GM18868 (cell line): ENCODE data around the gene ARHGAP31.
A peak's percentile ranks its signal among the peaks of the same experiment; 100 is the strongest.
"Not testable (repeated sequence)": the region's sequence is repeated elsewhere in the genome, so short reads cannot be mapped to it uniquely, and the experiment has no call there.

Experiments used
- ATAC-seq: cut with Tn5 transposase; IDR thresholded peaks from one replicate; pipeline ENCODE4 v1.9.1; 2021; ENCODE audit warnings: mild to moderate bottlenecking, moderate library complexity; ENCODE audit not compliant: unreplicated experiment

The ARHGAP31 gene

DNA sequence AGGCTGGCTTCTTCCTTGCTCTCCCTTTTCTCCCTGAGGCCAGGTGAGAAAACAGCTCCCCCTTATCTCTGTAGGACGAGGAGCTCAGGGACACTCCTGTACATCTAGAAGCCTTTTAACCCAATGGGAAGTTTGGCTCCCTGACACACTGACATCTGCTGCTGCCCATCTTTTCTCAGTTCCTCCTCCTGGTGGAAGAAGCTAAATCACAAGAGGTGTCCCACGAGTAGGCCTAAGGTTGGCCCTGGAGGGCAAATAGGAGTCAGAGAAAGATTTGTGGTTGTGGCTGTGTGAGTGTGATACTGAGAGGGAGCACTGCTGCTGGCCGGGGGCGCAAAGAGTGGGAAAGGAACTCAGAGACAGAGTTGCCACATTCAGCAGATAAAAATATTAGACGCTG is 49.5 kb downstream of the ARHGAP31 start:
- peak; percentile 78 for ATAC-seq

GRCh38 chr3:119346076-119346496 is 51.9 kb downstream of the ARHGAP31 start:
- no peak for ATAC-seq

GRCh38 chr3:119347036-119347435 is 52.9 kb downstream of the ARHGAP31 start:
- no peak for ATAC-seq

DNA sequence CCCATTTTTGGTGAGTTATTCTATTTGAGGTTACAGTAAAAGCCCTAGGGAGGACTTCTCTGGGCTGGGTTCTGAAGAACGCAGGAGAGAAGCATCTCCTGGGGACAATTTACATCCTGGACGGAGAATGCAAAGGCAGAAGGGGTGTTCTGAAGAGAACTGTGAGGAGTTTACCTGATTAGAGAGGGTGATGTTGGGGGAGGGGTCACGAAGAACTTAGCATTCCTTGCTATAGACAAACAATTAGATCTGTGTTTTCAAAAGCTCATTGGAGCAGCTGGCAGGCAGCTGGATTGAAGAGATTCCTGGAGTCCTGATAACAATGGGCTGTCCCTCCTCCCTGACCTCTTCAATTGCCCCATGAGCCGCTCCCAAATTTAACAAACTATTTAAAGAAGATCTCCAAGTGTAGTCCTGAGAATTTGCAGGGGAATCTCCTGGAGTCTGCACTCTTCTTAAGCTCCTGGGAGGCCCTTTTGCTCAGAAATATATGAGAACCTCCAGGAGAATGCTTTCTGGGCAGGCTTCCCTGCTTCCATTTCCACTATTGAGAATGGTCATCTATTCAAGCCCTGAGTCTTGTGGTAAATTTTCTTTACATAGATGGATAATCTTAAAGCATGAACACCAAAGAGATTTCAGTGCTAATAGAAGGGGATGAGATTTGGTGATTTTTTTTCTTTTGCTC is 55.3 kb downstream of the ARHGAP31 start:
- no peak for ATAC-seq

DNA sequence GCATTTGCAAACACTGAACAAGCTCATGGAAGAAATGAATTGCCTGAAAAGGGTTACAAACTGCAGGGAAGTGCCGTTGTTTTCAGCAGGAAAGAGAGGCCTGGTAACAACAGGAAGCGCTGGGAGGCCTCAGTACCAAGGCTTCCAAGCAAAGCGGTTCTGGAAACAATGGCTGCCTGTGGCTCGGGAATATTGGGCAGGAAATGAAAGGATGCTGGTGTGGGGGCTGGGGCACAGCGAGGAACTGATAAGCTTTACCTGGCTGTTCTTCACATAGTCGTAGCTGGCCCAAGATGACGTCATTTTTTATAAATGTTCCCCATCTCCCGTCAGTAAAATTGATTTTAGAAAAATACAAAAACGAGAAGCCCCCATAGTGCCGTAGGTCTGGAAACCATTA is 55.9 kb downstream of the ARHGAP31 start:
- ATAC-seq, result no peak

DNA sequence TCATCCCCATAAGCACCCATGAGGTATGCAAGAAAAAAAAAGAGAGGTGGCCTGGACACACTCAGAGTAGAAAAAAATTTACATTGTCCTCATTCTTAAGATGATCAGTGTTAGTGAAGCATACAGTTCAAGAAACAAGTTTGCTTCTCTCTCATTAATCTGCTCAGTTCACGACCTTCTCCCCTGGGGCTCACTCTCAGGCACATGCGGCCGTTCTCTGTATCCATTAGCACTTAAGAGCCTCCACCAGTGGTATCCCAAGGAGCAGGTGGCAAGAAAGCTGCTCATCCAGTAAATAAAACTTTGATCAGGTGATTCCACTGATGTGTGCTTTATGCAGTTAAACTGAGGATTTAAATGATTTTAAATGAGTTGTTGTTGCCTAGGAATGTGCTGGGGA is 57.4 kb downstream of the ARHGAP31 start:
- ATAC-seq, result no peak

- ATAC-seq, result peak; percentile 98
Measured at GRCh38 chr3:119352034-119352609, 57.9 kb downstream of the ARHGAP31 start.

DNA sequence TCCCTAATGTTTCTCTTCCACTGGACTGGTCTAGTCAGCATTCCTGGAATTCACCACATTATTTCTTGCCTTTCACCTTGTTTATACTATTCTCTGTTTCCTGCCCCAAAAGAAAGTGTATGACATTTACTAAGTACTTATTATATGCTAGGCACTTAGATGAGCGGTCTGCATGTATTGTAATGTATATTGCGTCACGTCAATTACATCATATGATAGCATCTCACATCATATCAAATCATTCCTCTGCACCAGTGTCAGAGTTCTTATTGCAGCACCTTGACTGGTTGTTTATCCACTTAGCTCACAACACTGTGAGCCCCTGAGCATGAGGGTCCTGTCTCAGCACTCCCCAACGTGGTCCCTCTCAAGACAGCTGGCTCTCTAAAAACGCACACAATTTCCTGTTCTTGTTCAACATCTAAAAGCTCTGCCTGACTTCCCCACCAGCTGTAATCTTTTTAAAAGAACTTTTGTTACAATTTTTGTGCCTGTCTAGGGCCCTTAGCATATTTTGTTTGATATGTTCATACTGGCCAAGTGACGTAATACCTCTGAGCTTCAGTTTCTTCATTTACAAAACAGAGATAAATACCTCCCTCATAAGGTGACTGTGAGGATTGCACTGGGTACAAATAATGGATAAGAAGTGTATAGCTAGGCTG is 58.8 kb downstream of the ARHGAP31 start:
- ATAC-seq, result peak; percentile 36

GRCh38 chr3:119355608-119356007 is 61.4 kb downstream of the ARHGAP31 start:
- ATAC-seq, result not testable (repeated sequence)

- no peak for ATAC-seq
Measured at GRCh38 chr3:119356646-119357045, 62.5 kb downstream of the ARHGAP31 start.

DNA sequence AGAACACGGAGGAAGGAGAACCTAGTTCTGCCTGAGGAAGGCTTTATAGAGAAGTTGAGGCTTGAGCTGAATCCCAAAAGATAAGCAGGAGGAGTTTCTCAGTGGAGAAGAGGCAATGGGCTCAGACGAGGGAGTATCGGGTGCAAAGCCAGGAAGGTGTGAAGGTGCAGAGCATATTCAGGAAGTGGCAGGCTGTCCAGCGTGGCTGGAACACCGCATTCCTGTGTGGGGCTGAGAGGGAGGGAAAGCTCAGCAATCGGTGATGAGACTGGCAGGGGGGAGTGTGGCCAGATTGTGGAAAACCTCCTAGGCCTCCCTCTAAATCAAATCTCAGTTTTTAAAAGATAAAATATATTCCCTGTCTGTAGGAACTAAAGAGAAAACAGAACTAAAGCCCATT is 63.0 kb downstream of the ARHGAP31 start:
- ATAC-seq, result no peak

DNA sequence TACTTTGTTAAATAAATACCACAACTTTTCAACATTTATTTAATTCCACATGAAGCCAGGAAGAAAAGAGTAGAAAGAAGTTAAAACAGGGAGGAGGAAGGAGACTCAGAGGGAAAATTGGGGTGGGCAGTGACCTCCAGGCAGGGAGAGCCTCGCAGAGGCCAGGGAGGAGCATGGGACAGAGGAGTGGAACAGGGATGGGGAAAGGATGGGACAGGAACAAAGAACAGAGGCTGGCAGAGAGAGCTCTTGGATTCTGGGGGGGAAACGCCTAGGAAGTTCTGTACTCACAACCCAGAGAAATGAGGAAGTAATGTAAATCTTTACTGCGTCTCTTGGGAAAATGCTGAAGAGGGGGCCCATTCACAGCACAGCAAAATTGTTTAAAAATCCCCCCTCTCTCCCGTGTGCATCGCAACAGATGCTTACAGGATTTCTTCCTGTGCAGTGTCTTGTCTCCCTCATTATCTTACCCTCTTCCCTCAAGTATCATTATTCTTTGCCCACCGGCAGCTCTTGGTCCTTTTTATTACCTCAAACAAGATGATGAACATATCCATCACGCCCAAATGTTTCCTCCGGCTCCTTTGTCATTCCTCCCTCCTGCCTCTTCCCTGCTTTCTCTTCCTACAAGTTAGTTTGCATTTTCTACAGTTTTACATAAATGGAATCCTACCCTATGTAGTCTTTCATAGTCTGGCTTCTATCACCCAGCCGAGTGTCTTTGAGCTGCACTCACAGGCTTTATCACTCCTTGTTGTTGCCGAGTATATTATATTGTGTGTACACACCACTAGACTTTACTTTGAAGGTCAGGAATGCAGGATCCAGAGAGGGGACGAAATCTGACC is 65.5 kb downstream of the ARHGAP31 start:
- ATAC-seq, result peak; percentile 77

GRCh38 chr3:119360736-119361462 is 66.7 kb downstream of the ARHGAP31 start:
- no peak for ATAC-seq

DNA sequence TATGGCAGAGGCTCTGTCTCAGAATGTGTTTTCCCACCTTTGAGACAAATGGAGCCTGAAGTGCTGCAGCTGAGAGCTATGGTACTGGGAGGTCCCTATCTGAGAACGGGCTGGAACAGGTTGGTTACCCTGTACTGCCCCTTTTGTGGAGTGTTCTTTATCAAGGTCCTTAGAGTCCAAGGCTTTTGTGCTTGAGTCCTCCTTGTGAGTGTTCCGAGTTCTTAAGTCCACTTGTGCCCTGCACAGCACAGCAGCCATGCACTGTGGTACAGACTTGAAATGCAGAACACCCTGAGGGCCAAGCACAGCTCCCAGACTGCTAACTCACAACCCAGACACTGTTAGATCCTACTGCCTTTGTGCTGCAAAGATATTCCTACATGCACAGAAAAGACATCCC is 67.8 kb downstream of the ARHGAP31 start:
- ATAC-seq, result no peak

DNA sequence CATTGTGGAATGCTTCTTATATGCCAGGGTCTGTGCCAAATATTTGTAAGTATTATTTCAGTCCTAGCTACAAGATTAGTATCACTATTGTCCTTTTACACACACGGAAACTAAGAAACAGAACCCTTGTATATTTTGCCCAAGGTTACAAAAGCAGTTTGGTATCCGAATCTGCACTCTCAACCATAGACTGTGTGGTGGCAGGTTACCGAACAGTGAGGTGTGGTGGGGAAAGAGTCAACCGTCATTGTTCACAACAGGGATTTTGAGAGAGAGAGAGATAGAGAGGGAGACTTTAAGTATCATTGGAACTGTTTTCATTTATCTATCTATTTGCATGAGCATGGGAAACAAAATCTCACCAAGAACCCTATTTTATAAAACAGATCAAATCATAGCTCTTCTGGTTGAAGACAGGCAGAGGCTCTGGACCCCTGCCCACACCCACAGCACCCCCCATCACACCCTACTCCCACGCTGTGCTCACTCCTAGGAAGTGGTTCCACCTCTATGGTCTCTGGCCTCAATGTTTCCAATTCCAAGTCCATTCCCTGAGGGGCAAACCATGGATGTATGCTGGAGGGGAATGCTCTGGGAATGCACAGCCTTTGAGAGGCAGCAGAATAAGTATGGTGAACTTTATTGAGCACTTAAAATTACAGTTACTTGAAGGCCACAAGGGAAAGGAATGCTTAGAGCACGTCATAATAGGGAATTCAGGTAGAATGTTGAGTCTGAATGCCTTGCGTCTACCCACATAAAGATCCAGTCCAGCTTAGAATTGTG is 69.0 kb downstream of the ARHGAP31 start:
- no peak for ATAC-seq

DNA sequence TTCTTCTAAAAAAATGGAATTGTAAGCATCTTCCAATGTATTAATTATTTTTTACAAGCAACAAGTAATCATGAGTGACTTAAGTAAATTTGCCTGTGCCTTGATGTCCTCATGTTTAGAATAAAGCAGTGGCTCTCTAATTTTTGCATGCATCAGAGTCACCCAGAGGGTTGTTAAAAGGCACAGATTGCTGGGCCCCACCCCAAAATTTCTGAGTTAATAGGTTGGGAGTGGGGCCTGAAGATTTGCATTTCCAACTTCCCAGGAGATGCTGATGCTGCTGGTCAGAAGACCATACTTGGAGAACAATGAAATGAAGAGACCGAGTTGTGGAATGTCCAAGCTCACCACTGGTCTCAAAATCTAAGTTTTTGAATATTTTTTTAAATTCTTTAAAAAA is 70.2 kb downstream of the ARHGAP31 start:
- no peak for ATAC-seq

- no peak for ATAC-seq
Measured at GRCh38 chr3:119365418-119365817, 71.2 kb downstream of the ARHGAP31 start.

- peak; percentile 87 for ATAC-seq
Measured at GRCh38 chr3:119367000-119367399, 72.8 kb downstream of the ARHGAP31 start.

DNA sequence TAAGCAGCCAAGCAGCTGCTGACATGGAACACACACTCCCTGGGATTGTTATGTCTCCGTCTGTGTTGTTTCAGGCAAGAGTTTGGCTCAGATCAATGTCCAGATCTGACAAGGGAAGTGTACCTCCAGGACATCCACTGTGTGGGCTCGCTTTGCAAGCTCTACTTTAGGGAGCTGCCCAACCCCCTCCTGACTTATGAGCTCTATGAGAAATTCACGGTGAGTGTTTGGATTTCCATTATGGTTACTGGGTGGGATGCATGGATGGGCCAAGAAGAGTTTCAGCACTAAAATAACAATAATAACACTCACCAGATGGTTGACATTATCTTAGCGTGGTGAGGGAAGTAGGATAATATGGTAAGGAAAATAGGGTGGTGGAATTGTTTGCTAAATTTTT is 74.1 kb downstream of the ARHGAP31 start:
- no peak for ATAC-seq

GRCh38 chr3:119371786-119372185 is 77.6 kb downstream of the ARHGAP31 start:
- ATAC-seq, result not testable (repeated sequence)
